ENCODE data around the gene PCDHA12.
"Not testable (repeated sequence)": the region's sequence is repeated elsewhere in the genome, so short reads cannot be mapped to it uniquely, and the experiment has no call there.

PCDHA12 gene

DNA sequence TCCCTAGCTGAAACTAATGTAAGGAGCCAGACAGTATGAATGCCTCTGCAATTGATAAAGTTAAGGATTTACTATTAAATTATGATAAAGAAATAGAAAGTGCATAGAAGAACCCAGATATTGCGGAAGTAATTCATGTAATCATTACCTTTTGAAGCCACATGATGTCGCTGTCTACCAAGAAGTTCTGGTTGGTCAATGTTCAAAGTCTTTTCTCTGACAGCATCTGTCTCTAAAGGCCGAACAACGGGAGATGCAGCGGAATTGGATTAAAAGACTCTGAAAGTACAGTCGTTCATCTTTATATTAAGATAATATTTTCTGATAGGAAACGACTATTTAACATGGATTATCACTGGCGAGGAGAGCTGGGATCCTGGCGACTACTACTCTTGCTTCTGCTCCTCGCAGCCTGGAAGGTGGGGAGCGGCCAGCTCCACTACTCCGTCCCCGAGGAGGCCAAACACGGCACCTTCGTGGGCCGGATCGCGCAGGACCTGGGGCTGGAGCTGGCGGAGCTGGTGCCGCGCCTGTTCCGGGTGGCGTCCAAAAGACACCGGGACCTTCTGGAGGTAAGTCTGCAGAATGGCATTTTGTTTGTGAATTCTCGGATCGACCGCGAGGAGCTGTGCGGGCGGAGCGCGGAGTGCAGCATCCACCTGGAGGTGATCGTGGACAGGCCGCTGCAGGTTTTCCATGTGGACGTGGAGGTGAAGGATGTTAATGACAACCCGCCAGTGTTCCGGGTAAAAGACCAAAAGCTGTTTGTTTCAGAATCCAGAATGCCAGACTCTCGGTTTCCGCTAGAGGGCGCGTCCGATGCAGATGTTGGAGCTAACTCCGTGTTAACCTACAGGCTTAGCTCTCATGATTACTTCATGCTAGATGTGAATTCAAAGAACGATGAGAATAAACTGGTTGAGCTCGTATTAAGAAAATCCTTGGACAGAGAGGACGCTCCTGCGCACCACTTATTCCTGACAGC is 33.8 kb upstream of the PCDHA12 start, which contains the start of gene PCDHA8:
Gene PCDHA8 (plus strand): TSS at position 210 of the 985 bp plus-strand sequence. CDS start 135 bp downstream, at position 345.
- H3K27me3 ChIP-seq (ENCODE audit: control insufficient read depth in 5 of 5, insufficient read depth in 4 of 5, low read length in 5 of 5): peaks cover 0 to 6% (median under 1%) of the 10 kb centered on the region in 5 donors
- H3K27ac ChIP-seq (ENCODE audit: low read depth, low read length): no peak within 1 kb of the TSS
- no peak within 1 kb of the TSS for H3K4me3 ChIP-seq (ENCODE audit: low read depth in 1 of 5, low read length in 5 of 5)
- H3K9ac ChIP-seq (ENCODE audit: low read length in 5 of 5): no peak within 1 kb of the TSS
- no peaks in the 10 kb centered on the region for H3K4me1 ChIP-seq (ENCODE audit: control insufficient read depth in 5 of 5, insufficient read depth in 5 of 5, low read length in 5 of 5)
- peaks cover 5 to 26% (median 16%) of the 10 kb centered on the region in 5 donors for H3K9me3 ChIP-seq (ENCODE audit: control insufficient read depth in 5 of 5, low read length in 5 of 5)
- no peaks in the 10 kb centered on the region for H3K36me3 ChIP-seq (ENCODE audit: control insufficient read depth in 5 of 5, insufficient read depth in 5 of 5, low read length in 5 of 5)

DNA sequence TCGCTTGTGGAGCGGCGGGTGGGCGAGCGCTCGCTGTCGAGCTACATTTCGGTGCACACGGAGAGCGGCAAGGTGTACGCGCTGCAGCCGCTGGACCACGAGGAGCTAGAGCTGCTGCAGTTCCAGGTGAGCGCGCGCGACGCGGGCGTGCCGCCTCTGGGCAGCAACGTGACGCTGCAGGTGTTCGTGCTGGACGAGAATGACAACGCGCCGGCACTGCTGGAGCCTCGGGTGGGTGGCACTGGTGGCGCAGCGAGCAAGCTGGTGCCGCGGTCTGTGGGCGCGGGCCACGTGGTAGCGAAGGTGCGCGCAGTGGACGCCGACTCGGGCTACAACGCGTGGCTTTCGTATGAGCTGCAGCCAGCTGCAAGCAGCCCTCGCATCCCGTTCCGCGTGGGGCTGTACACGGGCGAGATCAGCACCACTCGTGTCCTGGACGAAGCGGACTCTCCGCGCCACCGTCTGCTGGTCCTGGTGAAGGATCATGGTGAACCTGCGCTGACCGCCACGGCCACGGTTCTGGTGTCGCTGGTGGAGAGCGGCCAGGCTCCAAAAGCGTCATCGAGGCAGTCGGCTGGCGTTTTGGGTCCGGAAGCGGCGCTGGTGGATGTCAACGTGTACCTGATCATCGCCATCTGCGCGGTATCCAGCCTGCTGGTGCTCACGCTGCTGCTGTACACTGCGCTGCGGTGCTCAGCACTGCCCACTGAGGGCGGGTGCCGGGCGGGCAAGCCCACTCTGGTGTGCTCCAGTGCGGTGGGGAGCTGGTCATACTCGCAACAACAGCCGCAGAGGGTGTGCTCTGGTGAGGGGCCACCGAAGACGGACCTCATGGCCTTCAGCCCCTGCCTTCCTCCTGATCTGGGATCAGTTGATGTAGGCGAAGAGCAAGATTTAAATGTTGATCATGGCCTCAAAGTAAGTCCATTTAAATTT is 32.0 kb upstream of the PCDHA12 start:
- peaks cover 5 to 24% (median 13%) of the 10 kb centered on the region in 5 donors for H3K9me3 ChIP-seq (ENCODE audit: control insufficient read depth in 5 of 5, low read length in 5 of 5)
- no peak overlapping the region for H3K9ac ChIP-seq (ENCODE audit: low read length in 5 of 5)
- H3K36me3 ChIP-seq (ENCODE audit: control insufficient read depth in 5 of 5, insufficient read depth in 5 of 5, low read length in 5 of 5): no peaks in the 10 kb centered on the region
- H3K27me3 ChIP-seq (ENCODE audit: control insufficient read depth in 5 of 5, insufficient read depth in 4 of 5, low read length in 5 of 5): peaks cover 0 to 2% (median 0%) of the 10 kb centered on the region in 5 donors
- H3K27ac ChIP-seq (ENCODE audit: low read depth, low read length): no peak overlapping the region
- no peaks in the 10 kb centered on the region for H3K4me1 ChIP-seq (ENCODE audit: control insufficient read depth in 5 of 5, insufficient read depth in 5 of 5, low read length in 5 of 5)
- H3K4me3 ChIP-seq (ENCODE audit: low read depth in 1 of 5, low read length in 5 of 5): no peak overlapping the region

DNA sequence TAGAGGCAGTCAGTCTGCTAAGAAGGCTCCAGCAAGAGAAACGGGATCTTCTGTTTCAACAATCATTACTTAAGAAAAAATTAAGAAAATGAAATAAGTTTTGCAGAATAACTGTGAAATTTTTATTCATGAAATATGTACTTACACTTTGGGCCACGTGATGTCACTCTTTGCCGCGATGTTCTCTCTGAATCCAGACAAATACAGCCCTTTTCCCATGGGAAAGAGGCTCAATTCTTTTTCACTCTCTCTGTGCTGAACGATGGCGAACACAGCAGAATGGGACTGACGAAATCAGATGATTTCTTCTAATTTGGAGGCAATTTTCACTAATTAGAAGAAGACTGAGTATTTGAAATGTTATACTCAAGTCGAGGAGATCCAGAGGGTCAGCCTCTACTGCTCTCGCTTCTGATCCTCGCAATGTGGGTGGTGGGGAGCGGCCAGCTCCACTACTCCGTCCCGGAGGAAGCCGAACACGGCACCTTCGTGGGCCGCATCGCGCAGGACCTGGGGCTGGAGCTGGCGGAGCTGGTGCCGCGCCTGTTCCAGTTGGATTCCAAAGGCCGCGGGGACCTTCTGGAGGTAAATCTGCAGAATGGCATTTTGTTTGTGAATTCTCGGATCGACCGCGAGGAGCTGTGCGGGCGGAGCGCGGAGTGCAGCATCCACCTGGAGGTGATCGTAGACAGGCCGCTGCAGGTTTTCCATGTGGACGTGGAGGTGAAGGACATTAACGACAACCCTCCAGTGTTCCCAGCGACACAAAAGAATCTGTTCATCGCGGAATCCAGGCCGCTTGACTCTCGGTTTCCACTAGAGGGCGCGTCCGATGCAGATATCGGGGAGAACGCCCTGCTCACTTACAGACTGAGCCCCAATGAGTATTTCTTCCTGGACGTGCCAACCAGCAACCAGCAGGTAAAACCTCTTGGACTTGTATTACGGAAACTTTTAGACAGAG is 26.7 kb upstream of the PCDHA12 start, which contains the start of gene PCDHA9:
Gene PCDHA9 (plus strand): TSS at position 244 of the 964 bp plus-strand sequence. CDS start 114 bp downstream, at position 358.
- H3K4me1 ChIP-seq (ENCODE audit: control insufficient read depth in 5 of 5, insufficient read depth in 5 of 5, low read length in 5 of 5); H3K27ac ChIP-seq (ENCODE audit: low read depth, low read length); H3K27me3 ChIP-seq (ENCODE audit: control insufficient read depth in 5 of 5, insufficient read depth in 4 of 5, low read length in 5 of 5); H3K36me3 ChIP-seq (ENCODE audit: control insufficient read depth in 5 of 5, insufficient read depth in 5 of 5, low read length in 5 of 5); H3K9ac ChIP-seq (ENCODE audit: low read length in 5 of 5): not testable (repeated sequence)
- Histone ChIP-seq H3K9me3 (ENCODE audit: control insufficient read depth in 5 of 5, low read length in 5 of 5) (peaks cover under 1 to 19% (median 9%) of the 10 kb centered on the region in 5 donors), H3K4me3 (ENCODE audit: low read depth in 1 of 5, low read length in 5 of 5) (peak within 1 kb of the TSS in 1 of 5 donors; percentile 42)

DNA sequence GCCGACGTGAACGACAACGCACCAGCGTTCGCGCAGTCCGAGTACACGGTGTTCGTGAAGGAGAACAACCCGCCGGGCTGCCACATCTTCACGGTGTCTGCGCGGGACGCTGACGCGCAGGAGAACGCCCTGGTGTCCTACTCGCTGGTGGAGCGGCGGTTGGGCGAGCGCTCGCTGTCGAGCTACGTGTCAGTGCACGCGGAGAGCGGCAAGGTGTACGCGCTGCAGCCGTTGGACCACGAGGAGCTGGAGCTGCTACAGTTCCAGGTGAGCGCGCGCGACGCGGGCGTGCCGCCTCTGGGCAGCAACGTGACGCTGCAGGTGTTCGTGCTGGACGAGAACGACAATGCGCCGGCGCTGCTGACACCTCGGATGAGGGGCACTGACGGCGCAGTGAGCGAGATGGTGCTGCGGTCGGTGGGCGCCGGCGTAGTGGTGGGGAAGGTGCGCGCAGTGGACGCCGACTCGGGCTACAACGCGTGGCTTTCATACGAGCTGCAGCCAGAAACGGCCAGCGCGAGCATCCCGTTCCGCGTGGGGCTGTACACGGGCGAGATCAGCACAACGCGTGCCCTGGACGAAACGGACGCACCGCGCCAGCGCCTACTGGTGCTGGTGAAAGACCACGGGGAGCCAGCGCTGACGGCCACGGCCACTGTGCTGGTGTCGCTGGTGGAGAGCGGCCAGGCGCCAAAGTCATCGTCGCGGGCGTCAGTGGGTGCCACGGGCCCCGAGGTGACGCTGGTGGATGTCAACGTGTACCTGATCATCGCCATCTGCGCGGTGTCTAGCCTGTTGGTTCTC is 25.1 kb upstream of the PCDHA12 start:
- Histone ChIP-seq H3K9me3 (ENCODE audit: control insufficient read depth in 5 of 5, low read length in 5 of 5) (peaks cover 0 to 17% (median 9%) of the 10 kb centered on the region in 5 donors), H3K4me3 (ENCODE audit: low read depth in 1 of 5, low read length in 5 of 5) (peak overlapping the region in 1 of 5 donors; percentile 22)
- not testable (repeated sequence) for H3K4me1 ChIP-seq (ENCODE audit: control insufficient read depth in 5 of 5, insufficient read depth in 5 of 5, low read length in 5 of 5); H3K9ac ChIP-seq (ENCODE audit: low read length in 5 of 5); H3K27ac ChIP-seq (ENCODE audit: low read depth, low read length); H3K27me3 ChIP-seq (ENCODE audit: control insufficient read depth in 5 of 5, insufficient read depth in 4 of 5, low read length in 5 of 5); H3K36me3 ChIP-seq (ENCODE audit: control insufficient read depth in 5 of 5, insufficient read depth in 5 of 5, low read length in 5 of 5)

DNA sequence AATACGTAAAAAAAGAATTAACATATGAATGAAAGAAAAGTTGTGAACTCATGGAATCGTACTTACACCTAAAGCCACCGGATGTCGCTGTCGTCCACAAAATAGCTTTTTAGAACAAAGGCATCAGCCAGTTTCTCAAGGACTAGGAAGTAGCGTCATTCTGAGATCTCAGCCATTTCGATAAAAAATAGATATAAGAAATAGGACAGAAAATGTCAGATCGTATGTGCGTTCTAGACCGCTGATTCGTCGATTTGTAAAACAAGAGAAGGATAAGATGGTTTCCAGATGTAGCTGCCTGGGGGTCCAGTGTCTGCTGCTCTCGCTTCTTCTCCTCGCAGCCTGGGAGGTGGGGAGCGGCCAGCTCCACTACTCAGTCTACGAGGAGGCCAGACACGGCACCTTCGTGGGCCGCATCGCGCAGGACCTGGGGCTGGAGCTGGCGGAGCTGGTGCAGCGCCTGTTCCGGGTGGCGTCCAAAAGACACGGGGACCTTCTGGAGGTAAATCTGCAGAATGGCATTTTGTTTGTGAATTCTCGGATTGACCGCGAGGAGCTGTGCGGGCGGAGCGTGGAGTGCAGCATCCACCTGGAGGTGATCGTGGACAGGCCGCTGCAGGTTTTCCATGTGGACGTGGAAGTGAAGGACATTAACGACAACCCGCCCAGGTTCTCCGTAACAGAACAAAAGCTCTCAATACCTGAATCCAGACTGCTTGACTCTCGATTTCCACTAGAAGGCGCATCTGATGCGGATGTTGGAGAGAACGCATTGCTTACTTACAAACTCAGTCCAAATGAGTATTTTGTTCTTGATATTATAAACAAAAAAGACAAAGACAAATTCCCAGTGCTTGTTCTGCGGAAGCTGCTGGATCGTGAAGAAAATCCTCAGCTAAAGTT is 19.1 kb upstream of the PCDHA12 start, which contains the start of gene PCDHA10:
Gene PCDHA10 (plus strand): TSS at position 126 of the 903 bp plus-strand sequence. CDS start 152 bp downstream, at position 278.
- peaks cover 0 to 7% (median 0%) of the 10 kb centered on the region in 5 donors for H3K27me3 ChIP-seq (ENCODE audit: control insufficient read depth in 5 of 5, insufficient read depth in 4 of 5, low read length in 5 of 5)
- peaks cover 0 to 19% (median 13%) of the 10 kb centered on the region in 5 donors for H3K9me3 ChIP-seq (ENCODE audit: control insufficient read depth in 5 of 5, low read length in 5 of 5)
- no peaks in the 10 kb centered on the region for H3K4me1 ChIP-seq (ENCODE audit: control insufficient read depth in 5 of 5, insufficient read depth in 5 of 5, low read length in 5 of 5)
- no peak within 1 kb of the TSS for H3K9ac ChIP-seq (ENCODE audit: low read length in 5 of 5)
- H3K36me3 ChIP-seq (ENCODE audit: control insufficient read depth in 5 of 5, insufficient read depth in 5 of 5, low read length in 5 of 5): no peaks in the 10 kb centered on the region
- H3K27ac ChIP-seq (ENCODE audit: low read depth, low read length): no peak within 1 kb of the TSS
- H3K4me3 ChIP-seq (ENCODE audit: low read depth in 1 of 5, low read length in 5 of 5): peak within 1 kb of the TSS in 4 of 5 donors; percentile 37 to 57 (median 42)

DNA sequence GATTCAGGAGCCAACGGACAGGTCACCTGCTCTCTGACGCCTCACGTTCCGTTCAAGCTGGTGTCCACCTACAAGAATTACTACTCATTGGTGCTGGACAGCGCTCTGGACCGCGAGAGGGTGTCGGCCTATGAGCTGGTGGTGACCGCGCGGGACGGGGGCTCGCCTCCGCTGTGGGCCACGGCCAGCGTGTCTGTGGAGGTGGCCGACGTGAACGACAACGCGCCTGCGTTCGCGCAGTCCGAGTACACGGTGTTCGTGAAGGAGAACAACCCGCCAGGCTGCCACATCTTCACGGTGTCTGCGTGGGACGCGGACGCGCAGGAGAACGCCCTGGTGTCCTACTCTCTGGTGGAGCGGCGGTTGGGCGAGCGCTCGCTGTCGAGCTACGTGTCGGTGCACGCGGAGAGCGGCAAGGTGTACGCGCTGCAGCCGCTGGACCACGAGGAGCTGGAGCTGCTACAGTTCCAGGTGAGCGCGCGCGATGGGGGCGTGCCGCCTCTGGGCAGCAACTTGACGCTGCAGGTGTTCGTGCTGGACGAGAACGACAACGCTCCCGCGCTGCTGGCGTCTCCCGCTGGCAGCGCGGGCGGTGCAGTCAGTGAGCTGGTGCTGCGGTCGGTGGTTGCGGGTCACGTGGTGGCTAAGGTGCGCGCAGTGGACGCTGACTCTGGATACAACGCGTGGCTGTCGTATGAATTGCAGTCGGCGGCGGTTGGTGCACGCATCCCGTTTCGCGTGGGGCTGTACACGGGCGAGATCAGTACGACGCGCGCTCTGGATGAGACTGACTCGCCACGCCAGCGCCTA is 17.7 kb upstream of the PCDHA12 start:
- Histone ChIP-seq H3K27me3 (ENCODE audit: control insufficient read depth in 5 of 5, insufficient read depth in 4 of 5, low read length in 5 of 5) (peaks cover 0 to 14% (median 4%) of the 10 kb centered on the region in 5 donors), H3K9me3 (ENCODE audit: control insufficient read depth in 5 of 5, low read length in 5 of 5) (peaks cover 0 to 29% (median 20%) of the 10 kb centered on the region in 5 donors), H3K27ac (ENCODE audit: low read depth, low read length) (no peak overlapping the region), H3K4me1 (ENCODE audit: control insufficient read depth in 5 of 5, insufficient read depth in 5 of 5, low read length in 5 of 5) (no peaks in the 10 kb centered on the region), H3K36me3 (ENCODE audit: control insufficient read depth in 5 of 5, insufficient read depth in 5 of 5, low read length in 5 of 5) (no peaks in the 10 kb centered on the region), H3K4me3 (ENCODE audit: low read depth in 1 of 5, low read length in 5 of 5) (peak overlapping the region in 1 of 5 donors; percentile 29), H3K9ac (ENCODE audit: low read length in 5 of 5) (no peak overlapping the region)

DNA sequence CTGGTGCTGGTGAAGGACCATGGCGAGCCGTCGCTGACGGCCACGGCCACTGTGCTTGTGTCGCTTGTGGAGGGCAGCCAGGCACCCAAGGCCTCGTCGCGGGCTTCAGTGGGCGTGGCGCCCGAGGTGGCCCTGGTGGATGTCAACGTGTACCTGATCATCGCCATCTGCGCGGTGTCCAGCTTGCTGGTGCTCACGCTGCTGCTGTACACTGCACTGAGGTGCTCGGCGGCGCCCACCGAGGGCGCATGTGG is 17.2 kb upstream of the PCDHA12 start:
- H3K9me3 ChIP-seq (ENCODE audit: control insufficient read depth in 5 of 5, low read length in 5 of 5): peaks cover 0 to 35% (median 26%) of the 10 kb centered on the region in 5 donors
- peak overlapping the region in 1 of 5 donors; percentile 29 for H3K4me3 ChIP-seq (ENCODE audit: low read depth in 1 of 5, low read length in 5 of 5)
- H3K4me1 ChIP-seq (ENCODE audit: control insufficient read depth in 5 of 5, insufficient read depth in 5 of 5, low read length in 5 of 5): no peaks in the 10 kb centered on the region
- H3K36me3 ChIP-seq (ENCODE audit: control insufficient read depth in 5 of 5, insufficient read depth in 5 of 5, low read length in 5 of 5): no peaks in the 10 kb centered on the region
- no peak overlapping the region for H3K9ac ChIP-seq (ENCODE audit: low read length in 5 of 5)
- peaks cover 0 to 14% (median 6%) of the 10 kb centered on the region in 5 donors for H3K27me3 ChIP-seq (ENCODE audit: control insufficient read depth in 5 of 5, insufficient read depth in 4 of 5, low read length in 5 of 5)
- H3K27ac ChIP-seq (ENCODE audit: low read depth, low read length): no peak overlapping the region

Data from subcutaneous abdominal adipose tissue (tissue), 5 donors.